OCI-LY3 (cell line): Measurements from ENCODE around the gene UBE2L3.

Experiments used
- H2AFZ ChIP-seq: fragments of 200-600, 300-600 bp; shearing (Covaris generic); 2 replicates; pipeline ENCODE4 v1.6.0; 2014; ENCODE audit warnings: antibody characterized with exemption, low read depth, low read length
- H3K27ac ChIP-seq: fragments of 200-600, 300-600 bp; sonication (generic); 2 replicates; pipeline ENCODE4 v1.5.1; 2014; ENCODE audit warnings: mild to moderate bottlenecking, low read length, moderate library complexity, mixed read lengths
- H3K27me3 ChIP-seq: fragments of 200-600, 300-600 bp; sonication (generic); 2 replicates; pipeline ENCODE4 v1.6.1; 2014; ENCODE audit warnings: low read depth, low read length, mixed read lengths
- H3K36me3 ChIP-seq: fragments of 200-600, 300-600 bp; sonication (generic); replicated peaks from 2 replicates; pipeline ENCODE3; 2014; ENCODE audit warnings: low read depth, low read length, mixed read lengths
- H3K4me1 ChIP-seq: fragments of 300-600, 200-600 bp; sonication (generic); 2 replicates; pipeline ENCODE4 v1.6.1; 2014; ENCODE audit warnings: low read length, mixed read lengths
- H3K4me2 ChIP-seq: fragments of 200-600, 300-600 bp; sonication (generic); 2 replicates; pipeline ENCODE4 v1.6.1; 2014; ENCODE audit warnings: low read length, mixed read lengths
- H3K4me3 ChIP-seq: fragments of 300-600, 200-600 bp; sonication (generic); 2 replicates; pipeline ENCODE4 v1.5.1; 2014; ENCODE audit warnings: antibody characterized with exemption, mild to moderate bottlenecking, low read length, moderate library complexity
- H3K79me2 ChIP-seq: fragments of 300-600, 200-600 bp; shearing (Covaris generic); 2 replicates; pipeline ENCODE4 v1.6.1; 2014; ENCODE audit warnings: mild to moderate bottlenecking, low read length, mixed read lengths
- H3K9ac ChIP-seq: fragments of 300-600, 200-600 bp; shearing (Covaris generic); 2 replicates; pipeline ENCODE4 v1.6.0; 2014; ENCODE audit warnings: mild to moderate bottlenecking, low read length, moderate library complexity
- H3K9me3 ChIP-seq: fragments of 200-600, 300-600 bp; shearing (Covaris generic); 2 replicates; pipeline ENCODE4 v1.6.1; 2014; ENCODE audit warnings: low read length, mixed read lengths; ENCODE audit not compliant: insufficient read depth
- H4K20me1 ChIP-seq: fragments of 200-600, 300-600 bp; sonication (generic); 2 replicates; pipeline ENCODE4 v1.6.1; 2016; ENCODE audit warnings: low read length, mixed read lengths; ENCODE audit not compliant: insufficient read depth
- CTCF ChIP-seq: fragments of 200-600, 300-600 bp; sonication (generic); IDR thresholded peaks from 2 replicates; pipeline ENCODE4 v1.5.1; 2014; ENCODE audit warnings: antibody characterized with exemption, low read length, low read depth
- EZH2phosphoT487 ChIP-seq: fragments of 200-600 bp; shearing (Covaris generic); IDR thresholded peaks from 2 replicates; pipeline ENCODE4 v1.6.1; 2018; ENCODE audit warnings: antibody characterized with exemption, mixed run types, low read depth

Gene UBE2L3

GRCh38 chr22:21622011-21622918, 54.8 kb downstream of the UBE2L3 start:
- no peak overlapping the region for H3K4me3 ChIP-seq
- H3K36me3 ChIP-seq: peaks cover 41% of the 10 kb centered on the region
- no peak overlapping the region for H2AFZ ChIP-seq
- H4K20me1 ChIP-seq: peaks cover 55% of the 10 kb centered on the region
- no peaks in the 10 kb centered on the region for H3K9me3 ChIP-seq
- peaks cover 33% of the 10 kb centered on the region for H3K4me1 ChIP-seq
- H3K27me3 ChIP-seq: no peaks in the 10 kb centered on the region
- H3K79me2 ChIP-seq: peaks cover 91% of the 10 kb centered on the region
- no peak overlapping the region for H3K9ac ChIP-seq
- TF ChIP-seq EZH2phosphoT487 (no peak), CTCF (no peak)
- no peak overlapping the region for H3K4me2 ChIP-seq
- H3K27ac ChIP-seq: peak overlapping the region; percentile 19; the same call in 1 of the 2 replicates

- no peak overlapping the region for H3K4me3 ChIP-seq
- H2AFZ ChIP-seq: no peak overlapping the region
- H3K4me2 ChIP-seq: no peak overlapping the region
- H3K9me3 ChIP-seq: no peaks in the 10 kb centered on the region
- peaks cover 47% of the 10 kb centered on the region for H3K36me3 ChIP-seq
- H3K9ac ChIP-seq: no peak overlapping the region
- H3K27ac ChIP-seq: no peak overlapping the region
- peaks cover 91% of the 10 kb centered on the region for H3K79me2 ChIP-seq
- H3K27me3 ChIP-seq: no peaks in the 10 kb centered on the region
- peaks cover 51% of the 10 kb centered on the region for H4K20me1 ChIP-seq
- H3K4me1 ChIP-seq: peaks cover 25% of the 10 kb centered on the region
- TF ChIP-seq CTCF (no peak), EZH2phosphoT487 (no peak)
Measured at GRCh38 chr22:21622919-21623647, 55.6 kb downstream of the UBE2L3 start.

- H3K79me2 ChIP-seq: peaks cover 92% of the 10 kb centered on the region
- no peak overlapping the region for H3K27ac ChIP-seq
- H3K36me3 ChIP-seq: peaks cover 53% of the 10 kb centered on the region
- no peak for TF ChIP-seq CTCF
- H3K4me2 ChIP-seq: no peak overlapping the region
- no peaks in the 10 kb centered on the region for H3K27me3 ChIP-seq
- H3K4me1 ChIP-seq: peaks cover 27% of the 10 kb centered on the region
- H3K4me3 ChIP-seq: no peak overlapping the region
- no peak overlapping the region for H2AFZ ChIP-seq
- no peak overlapping the region for H3K9ac ChIP-seq
- H3K9me3 ChIP-seq: no peaks in the 10 kb centered on the region
- peaks cover 53% of the 10 kb centered on the region for H4K20me1 ChIP-seq
Measured at GRCh38 chr22:21623648-21623970, 56.1 kb downstream of the UBE2L3 start.

- no peak overlapping the region for H3K4me2 ChIP-seq
- peak overlapping the region; percentile 30 for H3K27ac ChIP-seq
Measured at GRCh38 chr22:21624120-21624879, 56.8 kb downstream of the UBE2L3 start.

More at GRCh38 chr22:21624120-21624879, 56.8 kb downstream of the UBE2L3 start:
- H3K36me3 ChIP-seq: peaks cover 57% of the 10 kb centered on the region
- no peak overlapping the region for H3K4me3 ChIP-seq
- no peak overlapping the region for H2AFZ ChIP-seq
- H3K79me2 ChIP-seq: peaks cover 92% of the 10 kb centered on the region
- H3K9ac ChIP-seq: no peak overlapping the region
- H3K4me1 ChIP-seq: peaks cover 26% of the 10 kb centered on the region
- no peaks in the 10 kb centered on the region for H3K27me3 ChIP-seq
- no peaks in the 10 kb centered on the region for H3K9me3 ChIP-seq
- peaks cover 49% of the 10 kb centered on the region for H4K20me1 ChIP-seq
- TF ChIP-seq CTCF (peak; percentile 82), EZH2phosphoT487 (no peak)
